ENCODE data around the gene GPR62.

GPR62 gene

DNA sequence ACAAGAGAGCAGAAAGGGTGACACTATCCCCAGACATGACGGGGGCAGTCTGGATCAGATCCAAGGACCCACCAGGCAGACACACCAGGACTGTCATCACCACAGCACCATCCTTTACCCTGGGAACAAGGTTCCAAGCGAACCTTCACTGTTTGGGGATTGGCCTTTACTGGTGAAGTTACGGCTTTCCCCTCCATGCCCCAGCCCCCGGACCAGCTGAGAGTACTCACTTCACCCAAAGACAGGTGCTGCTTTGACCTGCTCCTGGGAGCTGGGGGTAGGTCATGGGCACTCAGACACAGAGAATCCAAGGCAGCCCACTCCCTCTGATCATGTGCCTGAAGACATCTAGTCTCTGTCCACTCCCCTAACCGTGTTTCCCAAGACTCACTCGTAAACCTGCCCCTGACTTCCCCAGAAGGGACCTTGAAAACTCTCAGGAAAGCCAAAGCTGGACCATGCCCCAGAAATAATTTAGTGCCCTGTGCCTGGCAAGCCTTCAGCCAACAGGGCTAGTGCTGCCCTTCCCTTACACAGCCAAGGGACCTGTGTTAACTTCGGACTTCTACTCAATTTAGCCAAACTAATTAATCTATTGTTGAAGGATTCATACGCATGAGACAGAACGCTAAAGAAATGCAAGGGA is 16.3 kb upstream of the GPR62 start:
- no peak for DNase-seq

DNA sequence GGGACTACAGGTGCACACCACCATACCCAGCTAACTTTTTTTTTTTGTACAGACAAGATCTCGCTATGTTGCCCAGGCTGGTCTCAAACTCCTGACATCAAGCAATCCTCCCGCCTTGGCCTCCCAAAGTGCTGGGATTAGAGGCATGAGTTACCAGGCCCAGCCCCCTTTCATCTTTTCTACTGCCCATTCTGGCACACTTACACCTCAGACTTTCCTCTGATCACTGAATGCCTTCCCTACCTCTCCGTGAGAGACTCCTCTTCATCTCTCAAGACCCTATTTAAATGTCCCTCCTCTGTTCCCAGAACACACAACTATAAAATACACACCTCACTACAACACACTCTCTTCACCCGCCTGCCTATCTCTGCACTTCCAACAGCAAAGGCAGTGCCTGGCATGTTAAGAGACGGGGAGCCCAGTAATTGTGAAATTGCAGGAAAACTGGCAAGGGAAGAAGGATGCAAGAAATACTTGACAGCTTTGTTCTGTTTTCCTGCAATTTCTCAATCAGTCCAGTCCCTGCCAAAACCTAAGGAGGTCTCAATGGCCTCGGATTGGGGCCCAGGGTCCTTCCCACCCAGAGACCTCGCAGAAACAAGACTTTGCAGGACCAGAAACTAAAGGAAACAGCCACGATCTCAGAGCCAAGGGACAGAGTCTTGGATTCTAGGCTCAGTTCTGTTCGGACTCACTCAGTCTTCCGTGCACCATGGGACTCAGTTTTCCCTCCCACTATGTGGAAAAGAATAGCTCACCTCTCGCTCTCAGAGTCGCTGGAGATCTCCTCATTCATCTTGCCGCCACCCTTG is 14.3 kb upstream of the GPR62 start:
- no peak for DNase-seq

DNA sequence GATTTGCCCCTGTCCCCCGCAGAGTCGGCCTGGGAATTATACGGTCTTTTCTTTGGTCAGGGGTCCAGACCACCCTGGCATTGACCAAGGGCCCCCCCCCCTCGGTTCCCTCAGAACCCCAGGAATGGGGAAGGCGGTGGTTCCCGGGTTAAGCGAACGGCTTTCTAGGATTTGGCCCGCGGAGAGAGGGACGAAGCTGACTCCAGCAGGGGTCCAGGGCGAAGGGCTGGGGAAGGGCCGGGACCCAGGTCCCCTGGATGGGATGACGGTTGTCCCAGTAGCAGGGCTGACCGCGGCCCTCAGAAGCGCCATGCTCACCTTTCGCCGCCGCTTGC is 13.8 kb upstream of the GPR62 start:
- DNase-seq: no peak

DNA sequence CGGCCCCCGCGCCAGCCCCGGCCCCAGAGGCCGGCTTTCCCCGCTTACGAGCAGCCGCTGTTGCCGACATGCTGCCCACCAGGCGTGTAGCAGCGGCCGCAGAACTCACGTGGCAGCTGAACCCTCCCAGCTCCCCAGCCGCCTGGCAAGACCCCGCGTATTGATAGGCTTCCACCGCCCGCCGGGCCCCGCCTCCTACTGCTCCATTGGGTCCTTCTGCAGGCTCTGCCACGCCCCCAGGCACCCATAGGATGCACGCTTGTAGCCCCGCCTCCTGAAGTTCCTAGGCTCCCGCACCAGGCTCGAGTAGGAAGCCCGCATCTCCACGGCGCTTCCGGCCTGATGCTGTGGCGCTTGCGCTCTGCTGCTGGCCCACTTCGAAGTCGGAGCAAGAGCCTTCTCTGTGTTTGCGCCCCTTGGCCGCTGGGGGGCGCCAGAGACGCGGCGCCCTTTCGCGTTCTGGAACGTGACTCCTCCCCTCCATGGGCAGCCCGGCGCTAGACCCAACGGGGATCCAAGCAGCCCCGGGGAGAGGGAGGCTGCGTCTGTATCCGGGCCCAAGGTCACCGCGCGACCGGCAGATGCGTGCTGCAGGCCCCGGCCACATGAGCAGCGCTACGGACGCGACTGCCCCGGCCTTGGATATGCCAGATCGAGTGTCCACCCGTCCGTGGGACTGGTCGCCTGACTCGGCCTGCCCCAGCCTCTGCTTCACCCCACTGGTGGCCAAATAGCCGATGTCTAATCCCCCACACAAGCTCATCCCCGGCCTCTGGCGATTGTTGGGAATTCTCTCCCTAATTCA is 13.2 kb upstream of the GPR62 start, which contains the start of the genes PARP3 and RRP9:
Gene PARP3 (plus strand): TSS at position 566 of the 805 bp plus-strand sequence. CDS start 993 bp downstream, outside the sequence.
Gene RRP9 (minus strand): TSS at position 107 of the 805 bp plus-strand sequence. CDS start 37 bp downstream, at position 70.
- peak; percentile 98 to 100 for DNase-seq

DNA sequence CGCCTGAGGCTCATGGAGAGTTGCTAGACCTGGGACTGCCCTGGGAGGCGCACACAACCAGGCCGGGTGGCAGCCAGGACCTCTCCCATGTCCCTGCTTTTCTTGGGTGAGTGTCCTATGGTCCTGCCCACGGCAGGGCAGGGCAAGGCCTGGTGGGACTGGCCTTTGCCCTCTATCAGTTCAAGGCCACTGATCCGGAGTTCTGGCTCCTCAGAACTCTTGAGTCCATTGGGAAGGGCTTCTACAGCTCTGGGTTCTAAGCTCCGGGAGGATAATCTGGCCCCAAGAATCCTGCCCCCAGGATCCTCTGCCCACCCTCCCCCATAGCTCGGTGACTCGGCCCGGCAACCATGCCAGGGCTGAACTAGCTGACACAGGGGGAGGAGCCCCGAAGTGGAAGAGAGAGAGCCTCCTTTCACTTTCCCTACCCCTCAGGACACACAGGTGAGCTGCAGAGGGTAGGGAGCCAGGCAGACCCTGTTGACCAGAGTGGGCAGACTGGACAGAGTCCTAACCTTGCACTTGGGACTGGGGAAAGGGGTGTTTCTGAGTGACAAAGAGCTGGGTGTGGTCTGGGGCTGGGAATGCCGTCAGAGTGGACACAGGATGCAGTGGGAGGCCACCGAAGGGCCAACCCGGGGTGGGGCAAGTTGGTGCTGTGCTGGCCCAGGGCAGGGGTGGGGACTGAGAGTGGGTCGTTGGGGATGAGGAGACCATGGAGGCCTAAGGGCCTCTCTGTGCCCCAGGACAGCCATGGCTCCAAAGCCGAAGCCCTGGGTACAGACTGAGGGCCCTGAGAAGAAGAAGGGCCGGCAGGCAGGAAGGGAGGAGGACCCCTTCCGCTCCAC is 12.4 kb upstream of the GPR62 start:
- peak; percentile 17 to 39 for DNase-seq

DNA sequence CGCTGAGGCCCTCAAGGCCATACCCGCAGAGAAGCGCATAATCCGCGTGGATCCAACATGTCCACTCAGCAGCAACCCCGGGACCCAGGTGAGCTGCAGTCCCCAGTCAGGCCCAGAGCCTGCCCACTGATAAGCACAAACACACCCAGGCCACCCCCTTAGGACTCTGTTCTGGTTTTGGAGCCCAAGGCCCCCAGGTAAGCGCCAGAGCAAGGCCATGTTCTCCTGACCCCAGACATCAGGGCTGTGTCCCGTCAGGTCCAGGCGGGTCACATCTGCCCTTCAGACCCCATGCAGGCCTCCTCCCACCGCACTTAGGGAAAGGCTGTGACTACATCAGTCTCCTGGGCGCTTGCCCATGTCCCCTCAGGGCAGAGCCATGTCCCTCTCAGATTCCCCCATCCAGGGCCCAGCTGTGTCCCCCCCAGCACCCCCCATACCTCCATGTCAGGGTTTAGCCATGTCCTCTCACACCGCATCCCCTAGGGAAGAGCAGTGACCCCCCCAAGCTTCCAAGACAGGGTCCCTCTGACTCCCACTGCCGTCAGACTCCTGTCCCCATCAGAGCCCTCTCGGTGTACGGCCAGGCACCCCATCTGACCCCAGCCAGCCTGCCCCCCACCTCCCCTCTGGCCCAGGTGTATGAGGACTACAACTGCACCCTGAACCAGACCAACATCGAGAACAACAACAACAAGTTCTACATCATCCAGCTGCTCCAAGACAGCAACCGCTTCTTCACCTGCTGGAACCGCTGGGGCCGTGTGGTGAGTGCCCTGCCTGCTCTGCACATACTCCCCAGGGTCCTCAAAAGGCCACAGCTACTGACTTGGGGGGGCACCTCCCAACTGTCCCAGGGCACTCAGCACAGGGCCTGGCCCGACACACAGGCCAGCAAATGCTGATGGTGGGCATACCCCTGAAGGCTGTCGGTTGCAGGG is 11.5 kb upstream of the GPR62 start:
- DNase-seq: no peak

DNA sequence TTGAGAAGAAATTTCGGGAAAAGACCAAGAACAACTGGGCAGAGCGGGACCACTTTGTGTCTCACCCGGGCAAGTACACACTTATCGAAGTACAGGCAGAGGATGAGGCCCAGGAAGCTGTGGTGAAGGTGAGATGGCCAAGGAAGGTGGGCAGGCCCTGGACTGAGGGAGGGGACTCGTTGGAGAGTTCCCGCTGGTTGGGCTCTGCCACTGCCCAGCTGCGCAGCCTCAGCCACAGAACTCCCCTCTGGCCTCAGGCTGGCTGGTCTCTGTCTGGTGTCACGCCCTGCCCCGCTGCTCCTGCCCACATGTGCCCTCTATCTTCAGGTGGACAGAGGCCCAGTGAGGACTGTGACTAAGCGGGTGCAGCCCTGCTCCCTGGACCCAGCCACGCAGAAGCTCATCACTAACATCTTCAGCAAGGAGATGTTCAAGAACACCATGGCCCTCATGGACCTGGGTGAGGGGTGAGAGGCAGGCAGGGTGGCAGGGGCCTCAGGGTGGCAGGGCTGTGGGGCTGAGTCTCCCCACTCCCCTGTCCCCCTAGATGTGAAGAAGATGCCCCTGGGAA is 10.6 kb upstream of the GPR62 start:
- no peak for DNase-seq

DNA sequence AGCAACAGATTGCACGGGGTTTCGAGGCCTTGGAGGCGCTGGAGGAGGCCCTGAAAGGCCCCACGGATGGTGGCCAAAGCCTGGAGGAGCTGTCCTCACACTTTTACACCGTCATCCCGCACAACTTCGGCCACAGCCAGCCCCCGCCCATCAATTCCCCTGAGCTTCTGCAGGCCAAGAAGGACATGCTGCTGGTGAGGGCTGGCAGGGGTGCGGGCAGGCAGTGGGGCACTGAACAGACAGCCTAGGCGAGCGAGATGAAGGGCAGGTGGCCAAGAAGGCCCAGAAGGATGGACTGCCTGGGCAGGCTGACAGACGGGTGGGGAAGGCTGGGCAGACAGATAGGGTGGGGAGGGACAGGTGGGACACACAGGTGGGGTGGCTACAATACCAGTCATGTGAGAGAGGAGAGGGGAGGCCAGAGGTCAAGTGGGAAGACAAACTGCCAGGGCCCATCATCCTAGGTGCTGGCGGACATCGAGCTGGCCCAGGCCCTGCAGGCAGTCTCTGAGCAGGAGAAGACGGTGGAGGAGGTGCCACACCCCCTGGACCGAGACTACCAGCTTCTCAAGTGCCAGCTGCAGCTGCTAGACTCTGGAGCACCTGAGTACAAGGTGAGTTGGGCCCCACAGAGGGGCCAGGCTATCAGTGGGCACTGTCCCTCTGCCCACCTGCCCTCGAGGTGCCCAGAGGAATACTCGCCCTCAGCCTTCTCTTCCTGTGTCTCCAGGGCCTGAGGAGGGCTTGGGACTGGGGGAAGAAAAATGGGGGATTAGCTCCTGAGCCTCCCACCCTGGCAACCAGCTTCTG is 9.9 kb upstream of the GPR62 start:
- no peak for DNase-seq

DNA sequence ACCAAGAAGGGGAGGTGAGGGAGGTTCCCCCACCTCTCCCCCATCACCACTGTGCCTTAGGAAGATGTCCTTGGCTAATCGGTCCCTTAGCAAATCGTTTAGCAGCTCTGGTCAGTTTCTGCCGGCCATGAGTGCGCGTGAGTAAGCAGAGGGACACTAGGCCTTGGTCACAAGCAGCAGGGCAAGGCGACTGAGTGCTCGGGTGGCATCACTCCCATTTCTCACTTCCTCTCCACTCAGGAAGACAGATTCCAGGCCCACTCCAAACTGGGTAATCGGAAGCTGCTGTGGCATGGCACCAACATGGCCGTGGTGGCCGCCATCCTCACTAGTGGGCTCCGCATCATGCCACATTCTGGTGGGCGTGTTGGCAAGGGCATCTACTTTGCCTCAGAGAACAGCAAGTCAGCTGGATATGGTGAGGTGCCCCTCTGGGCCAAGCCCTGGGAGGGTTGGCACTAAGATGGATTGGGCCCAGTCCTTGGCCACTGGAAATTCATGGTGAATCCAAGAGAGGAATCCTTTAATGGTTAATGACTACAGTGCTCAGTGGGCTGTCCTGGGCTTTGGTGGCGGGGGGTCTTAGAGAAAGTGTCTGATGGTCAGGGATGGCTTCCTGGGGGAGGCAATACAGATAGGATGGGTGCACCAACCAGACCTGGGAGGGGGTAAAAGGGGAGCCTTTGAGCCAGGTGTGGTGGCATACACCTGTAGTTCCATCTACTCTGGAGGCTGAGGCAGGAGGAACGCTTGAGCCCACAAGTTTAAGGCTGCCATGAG is 9.1 kb upstream of the GPR62 start:
- no peak for DNase-seq

DNA sequence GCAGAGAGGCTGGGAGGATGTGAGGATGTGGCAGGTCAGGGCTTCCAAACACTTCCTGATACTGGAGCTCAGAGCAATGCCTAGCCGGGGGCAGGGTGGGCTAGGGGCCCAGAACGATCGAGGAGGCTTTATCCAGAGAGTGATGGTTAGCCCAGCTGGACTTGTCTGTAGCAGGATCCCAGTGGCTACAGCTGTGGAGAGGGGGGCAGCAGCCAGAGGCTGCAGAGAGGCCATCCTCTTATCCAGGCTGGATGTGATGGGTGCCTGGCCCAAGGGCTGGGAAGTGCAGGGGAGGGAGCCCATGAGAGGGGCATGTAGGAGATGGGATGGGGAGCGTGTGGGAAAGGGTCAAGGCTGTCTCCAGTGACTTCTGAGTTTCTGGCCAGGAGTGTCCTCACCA is 8.4 kb upstream of the GPR62 start:
- no peak for DNase-seq

DNA sequence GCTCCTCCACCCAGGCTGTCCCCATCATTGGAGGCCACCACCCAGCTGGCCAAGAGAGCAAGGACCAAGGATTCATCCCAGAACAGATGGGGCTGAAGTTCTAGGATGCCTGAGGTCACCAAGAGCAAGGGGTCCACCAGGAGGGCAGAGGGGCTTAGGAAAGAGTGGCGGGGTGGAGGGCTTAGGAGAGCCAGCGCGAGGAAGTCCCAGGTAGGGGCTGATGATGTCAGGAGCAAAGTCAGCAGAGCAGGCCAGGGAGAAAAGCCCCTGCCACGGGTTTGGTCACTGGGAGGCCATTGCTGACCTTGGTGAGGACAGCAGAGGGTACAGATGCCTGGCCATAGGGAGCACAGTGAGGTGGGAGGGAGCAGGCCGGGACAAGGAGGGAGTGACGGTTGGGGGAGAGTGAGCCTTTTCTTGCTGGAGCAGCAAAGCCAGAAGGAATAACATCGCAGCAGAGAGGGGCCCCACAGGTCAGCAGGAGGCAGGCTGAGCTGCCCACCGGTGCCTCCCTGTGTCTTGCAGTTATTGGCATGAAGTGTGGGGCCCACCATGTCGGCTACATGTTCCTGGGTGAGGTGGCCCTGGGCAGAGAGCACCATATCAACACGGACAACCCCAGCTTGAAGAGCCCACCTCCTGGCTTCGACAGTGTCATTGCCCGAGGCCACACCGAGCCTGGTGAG is 7.8 kb upstream of the GPR62 start:
- no peak for DNase-seq

DNA sequence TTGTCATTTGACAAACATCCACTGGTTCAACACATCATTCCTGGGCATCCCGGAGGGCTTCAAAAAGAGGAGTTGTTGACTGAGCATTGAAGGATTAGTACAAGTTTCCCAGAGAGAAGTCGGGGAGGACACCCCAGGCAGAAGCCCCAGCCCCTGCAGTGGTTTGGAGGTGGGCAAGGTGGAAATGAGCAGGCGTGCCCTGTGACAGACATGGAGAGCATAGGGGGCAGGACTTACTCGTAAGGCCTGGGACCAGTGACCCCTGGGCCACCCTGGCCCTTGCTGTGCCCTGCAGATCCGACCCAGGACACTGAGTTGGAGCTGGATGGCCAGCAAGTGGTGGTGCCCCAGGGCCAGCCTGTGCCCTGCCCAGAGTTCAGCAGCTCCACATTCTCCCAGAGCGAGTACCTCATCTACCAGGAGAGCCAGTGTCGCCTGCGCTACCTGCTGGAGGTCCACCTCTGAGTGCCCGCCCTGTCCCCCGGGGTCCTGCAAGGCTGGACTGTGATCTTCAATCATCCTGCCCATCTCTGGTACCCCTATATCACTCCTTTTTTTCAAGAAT is 7.1 kb upstream of the GPR62 start:
- no peak for DNase-seq

DNA sequence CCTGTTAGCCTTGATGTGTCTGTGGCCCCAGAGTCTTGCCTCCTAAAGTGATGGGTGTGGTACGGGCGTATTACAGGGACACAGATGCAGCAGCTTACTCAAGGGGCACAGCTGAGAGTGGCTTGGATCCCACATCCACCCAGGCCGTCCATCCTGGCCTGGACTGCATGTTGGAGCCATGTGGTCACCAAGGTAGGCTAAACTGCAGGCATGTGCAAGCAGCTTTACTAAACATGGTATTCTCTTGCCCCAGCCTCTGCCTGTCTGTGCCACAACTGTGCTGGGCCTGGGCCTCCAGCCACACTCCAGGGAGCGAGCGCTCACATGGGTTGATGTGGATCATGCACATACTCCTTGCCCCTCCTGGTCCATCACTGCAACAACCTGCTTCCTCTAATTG is 6.1 kb upstream of the GPR62 start:
- no peak for DNase-seq

DNA sequence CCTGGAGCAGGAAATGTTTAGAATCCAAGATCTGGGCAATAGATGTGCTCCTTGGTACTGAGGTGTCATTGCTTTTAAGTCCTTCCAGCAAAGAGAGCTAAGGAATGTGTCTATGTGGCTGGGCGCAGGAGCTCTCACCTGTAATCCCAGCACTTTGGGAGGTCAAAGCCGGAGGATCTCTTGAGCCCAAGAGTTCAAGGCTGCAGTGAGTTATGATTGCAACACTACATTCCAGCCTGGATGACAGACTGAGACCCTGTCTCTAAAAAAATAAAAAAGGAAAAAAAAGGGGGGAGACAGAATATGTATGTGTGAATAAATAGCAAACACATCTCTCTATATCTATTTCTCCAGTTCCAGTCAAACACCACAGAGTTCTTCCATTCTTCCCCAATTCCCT is 4.3 kb upstream of the GPR62 start:
- no peak for DNase-seq

DNA sequence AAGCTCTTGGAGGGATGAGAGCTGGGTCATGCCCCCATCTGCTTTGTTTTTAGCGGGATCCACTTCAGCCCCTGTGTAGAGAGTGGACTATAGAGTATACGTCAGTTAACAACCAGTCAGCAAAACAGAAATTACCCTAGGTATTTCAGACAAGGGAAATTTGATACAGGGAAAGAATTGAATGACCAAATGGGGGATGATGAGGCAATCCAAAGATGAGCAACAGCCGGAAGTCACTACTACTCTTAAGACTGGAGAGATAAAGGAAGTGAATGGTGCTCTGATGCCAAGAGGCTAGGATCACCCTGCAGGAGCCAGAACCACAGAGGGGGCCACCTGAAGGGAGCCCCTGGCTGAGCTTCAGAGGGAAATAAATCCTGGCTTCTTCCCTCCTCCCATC is 1.7 kb upstream of the GPR62 start:
- peak in 1 of 2 experiments; percentile 18 for DNase-seq

DNA sequence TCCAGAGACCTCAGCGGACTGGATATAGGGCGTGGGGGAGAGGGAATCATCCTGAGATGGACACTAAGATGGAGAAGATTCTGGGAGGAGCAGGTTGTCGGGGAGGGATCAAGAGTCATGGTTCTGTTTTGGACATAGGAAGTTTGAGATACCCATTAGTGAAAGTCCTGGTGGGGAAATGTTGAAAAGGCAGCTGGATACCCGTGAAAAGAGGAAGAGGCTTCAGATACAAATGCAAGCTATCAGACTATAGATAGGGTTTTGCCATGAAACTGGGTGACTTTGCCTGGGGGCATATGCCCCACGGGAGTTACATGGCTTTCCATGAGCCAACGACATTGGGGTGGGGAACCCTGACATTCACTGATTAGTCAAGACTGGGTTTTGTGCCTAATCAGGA is 1.1 kb upstream of the GPR62 start:
- no peak for DNase-seq

DNA sequence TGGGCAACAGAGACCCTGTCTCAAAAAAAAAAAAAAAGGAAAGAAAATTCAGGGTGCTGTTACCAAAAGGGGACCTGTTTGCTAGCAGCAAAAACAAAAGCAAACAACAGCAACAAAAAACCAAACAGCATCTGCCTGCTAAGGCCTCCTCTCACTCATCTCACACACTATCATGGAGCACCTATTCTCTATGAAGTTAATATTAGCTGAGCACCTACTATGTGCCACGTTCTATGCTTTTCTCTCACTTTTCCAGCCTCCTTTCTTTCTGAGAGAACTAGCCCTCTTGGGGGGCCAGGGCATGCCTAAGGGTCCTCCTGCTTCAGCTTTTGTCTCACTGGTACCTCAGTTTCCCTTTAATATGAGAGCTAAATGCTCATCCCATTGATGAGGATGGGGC is 468 bp upstream of the GPR62 start:
- no peak for DNase-seq

Measured in SHP77 (cell line).